Limb (tissue), 2 donors: ENCODE measurements around the gene OSBPL1A.

Experiments
- DNase-seq, 2 donors: peaks; one replicate each; pipeline ENCODE4 v3.0.0-alpha.2; 2016; ENCODE audit errors: extremely low spot score in 2 of 2

The OSBPL1A gene

DNA sequence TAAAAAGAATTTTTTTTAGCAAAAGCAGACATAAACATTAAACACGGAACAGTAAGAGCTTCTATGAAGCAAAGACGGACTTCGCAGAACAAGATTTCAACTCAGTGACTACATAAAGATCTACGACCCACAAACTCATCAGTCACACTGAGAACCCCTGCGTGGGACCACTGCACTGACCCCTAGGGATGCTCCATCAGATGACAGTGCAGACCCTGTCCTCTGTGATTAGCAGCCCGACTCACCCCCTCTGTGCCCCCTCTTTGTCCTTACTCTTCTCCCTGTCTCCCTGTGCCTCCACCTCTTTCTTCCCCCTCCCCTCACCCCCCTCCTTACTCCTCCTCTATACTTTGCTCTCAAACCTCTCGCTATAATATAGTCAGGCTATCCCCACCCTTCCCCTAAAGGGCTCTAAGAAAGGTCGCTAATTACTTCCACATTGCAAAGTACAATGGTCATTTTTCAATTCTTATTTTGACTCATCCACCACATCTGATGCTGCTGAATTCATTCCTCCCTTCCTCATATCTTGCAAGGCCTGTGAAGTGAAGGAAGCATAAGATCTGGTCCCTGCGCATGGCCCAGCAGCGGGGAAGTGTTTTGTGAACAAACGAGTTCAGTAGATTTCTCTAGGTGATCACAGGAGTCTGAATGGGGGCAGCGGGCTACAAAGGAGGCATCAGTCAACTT is 169.5 kb downstream of the OSBPL1A start:
- DNase-seq = no peak

DNA sequence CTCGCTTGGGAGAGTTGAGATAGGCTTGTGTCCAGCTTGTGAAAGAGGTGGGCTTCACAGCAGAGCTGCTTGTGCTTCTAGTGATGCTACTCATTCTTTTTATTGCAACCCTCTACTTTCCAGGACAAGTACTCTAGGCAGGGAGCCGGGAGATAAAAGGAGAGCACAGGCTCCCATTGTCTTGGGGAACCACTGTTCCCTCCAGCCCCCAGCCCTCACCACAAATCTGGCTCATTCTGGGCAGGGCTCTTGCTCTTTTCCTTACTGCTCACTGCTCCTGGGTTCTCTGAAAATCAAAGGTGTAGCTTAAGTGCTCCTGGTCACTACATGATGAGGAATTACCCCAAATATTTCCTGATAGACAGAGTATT is 177.3 kb downstream of the OSBPL1A start:
- DNase-seq = no peak

DNA sequence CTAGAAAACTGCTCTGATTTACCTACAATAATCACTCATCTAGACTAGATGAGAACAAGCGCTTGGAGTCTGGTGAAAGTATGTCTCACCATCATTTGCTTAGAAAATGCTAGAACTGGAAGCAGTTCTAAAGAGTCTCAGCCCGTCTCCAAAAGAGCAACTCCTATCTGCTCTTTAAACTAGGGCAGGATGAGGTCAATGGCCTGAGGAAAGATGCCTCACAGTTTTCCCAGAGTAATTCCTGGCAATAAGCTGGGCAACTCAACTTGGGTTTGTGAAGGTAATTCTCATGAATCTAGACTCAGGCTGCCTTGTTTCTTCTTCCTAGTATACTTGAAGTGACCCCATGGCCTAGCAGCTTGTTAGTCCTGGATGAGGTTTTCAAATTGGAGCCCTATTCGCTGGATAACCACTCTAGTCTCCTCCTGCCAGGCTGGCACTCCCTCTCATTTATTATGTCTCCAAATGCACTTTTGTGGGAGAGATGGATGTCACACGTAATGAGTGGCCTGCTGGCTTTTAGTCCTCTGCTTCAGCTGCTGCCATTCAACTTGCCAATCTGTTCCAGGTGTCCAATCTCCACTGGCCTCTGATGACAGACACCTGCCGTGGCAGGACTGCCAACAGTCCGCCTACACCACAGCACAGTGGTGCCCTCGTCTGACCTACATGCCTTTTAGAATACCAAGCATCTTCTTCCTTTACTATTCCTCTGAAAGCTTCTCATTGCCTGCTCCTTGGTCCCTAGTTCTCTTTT is 177.9 kb downstream of the OSBPL1A start:
- no peak for DNase-seq

DNA sequence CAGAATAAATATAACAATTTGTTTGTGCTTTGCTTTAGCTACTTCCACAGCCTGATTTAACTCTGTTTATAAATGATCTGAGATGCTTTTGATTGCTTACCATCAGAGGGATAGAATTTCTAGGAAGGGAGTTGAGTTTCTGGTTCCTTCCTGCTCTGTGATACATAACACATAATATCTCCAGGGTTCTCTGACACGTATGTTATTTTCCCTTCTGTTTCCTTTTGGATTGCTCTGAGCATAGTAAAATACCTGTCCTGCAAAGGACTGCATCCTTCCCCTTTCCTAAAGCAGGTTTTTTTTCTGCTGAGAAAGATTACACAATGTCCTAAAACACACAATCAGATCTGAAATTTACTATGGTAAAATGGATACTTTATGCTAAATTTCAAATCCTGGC is 182.7 kb downstream of the OSBPL1A start:
- no peak for DNase-seq

DNA sequence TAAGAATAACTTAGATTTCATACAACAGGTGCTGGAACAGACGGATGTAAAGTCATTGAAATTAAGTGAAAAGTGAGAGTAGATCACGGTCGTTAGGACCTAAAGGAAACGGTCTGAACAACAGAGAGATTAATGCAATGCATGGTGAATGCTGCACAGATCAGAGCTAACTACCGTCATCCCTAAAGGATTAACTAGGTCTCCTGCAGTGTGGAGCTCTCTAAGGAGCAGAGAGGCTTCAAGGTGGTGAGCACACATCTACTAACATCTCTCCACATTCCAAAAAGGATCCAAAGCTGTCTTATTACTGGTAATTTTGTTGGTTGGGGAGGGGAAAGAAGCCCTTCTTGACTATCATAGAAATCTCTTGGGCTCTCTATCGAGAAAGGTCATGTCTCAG is 183.5 kb downstream of the OSBPL1A start:
- DNase-seq = no peak

DNA sequence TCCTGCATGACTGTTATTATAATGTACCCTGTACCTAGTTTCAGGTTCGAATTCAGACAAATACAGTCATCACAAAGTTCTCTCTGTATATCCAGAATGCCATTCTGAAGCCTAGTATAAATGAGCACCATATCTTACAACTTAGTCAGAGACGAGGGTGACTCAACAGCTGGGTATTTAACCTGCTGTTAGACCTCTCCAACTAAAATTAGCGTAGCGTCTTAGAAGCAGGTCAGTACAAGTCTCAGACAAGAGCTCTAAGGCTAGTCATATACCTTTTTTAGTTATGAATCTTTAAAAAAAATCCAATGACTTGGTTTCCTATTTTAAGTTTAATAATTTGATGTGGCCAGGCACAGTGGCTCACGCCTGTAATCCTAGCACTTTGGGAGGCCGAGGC is 184.7 kb downstream of the OSBPL1A start:
- no peak for DNase-seq

DNA sequence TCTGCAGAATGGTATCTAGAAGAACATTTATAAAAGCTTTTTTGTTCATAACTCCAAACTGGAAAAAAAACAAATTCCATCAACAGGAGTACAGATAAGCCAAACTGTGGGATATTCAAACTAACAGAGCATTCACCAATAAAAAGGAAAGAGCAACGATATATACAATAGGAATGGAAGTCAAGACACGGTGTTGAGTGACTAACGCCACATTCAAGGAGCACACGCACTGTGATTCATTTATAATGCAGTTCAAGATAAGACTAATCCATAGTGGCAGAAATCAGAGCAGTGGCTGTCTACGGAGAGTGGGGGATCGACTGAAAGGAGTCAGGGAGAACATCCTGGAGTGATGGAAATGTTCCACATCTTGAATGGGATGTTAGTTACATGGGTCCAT is 188.1 kb downstream of the OSBPL1A start:
- DNase-seq = no peak

DNA sequence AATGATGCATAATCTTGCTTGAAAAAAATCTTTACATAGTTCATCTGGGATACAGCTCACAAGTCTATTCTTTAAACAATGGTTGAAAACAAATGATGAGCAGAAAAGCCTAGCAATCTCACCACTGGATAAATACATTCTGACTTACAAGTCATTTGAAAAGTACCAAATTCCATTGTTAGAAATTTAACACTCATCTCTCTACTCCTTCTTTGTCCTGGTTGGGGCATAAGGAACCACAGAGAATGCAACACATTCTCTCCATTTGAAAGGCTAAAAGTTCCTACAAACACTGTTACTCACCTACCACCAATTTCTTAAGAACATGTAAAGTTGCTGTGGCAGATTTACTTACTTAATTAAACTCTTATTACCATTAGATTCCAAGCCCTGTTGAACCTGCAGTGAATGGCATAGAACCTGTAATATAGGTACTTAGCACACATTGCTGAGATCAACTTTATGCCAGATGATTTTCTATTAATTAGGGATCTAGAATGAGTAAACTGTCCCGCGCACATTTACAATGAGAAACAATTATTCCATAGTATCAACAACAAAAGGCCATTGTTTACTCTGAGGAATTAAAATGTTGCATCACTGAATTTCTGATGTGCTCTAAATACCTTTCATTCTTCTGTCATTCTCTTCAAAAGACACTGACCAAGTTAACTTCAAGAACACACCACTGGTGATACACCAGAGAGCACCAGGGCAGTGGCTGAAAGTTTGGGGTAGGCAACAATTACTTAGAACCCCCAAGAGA is 189.2 kb downstream of the OSBPL1A start:
- DNase-seq = no peak

DNA sequence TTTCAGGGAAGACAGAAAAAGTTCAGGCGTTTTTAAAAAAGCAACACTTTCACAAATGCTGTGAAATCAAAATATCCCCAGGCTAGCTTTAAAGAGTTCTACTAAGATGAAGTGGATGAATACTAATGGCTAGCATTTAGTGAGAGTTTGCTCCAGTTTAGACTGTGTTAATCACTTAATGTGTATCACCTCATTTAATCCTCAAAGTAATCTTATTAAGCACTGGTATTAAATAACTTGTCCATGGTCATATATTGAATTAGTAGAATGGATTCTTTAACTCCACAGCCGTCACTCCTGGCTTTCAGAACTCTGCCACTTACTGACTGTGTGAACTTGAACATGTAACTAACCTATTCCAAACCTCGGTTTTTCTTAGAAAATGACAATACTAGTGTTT is 192.7 kb downstream of the OSBPL1A start:
- DNase-seq = no peak

DNA sequence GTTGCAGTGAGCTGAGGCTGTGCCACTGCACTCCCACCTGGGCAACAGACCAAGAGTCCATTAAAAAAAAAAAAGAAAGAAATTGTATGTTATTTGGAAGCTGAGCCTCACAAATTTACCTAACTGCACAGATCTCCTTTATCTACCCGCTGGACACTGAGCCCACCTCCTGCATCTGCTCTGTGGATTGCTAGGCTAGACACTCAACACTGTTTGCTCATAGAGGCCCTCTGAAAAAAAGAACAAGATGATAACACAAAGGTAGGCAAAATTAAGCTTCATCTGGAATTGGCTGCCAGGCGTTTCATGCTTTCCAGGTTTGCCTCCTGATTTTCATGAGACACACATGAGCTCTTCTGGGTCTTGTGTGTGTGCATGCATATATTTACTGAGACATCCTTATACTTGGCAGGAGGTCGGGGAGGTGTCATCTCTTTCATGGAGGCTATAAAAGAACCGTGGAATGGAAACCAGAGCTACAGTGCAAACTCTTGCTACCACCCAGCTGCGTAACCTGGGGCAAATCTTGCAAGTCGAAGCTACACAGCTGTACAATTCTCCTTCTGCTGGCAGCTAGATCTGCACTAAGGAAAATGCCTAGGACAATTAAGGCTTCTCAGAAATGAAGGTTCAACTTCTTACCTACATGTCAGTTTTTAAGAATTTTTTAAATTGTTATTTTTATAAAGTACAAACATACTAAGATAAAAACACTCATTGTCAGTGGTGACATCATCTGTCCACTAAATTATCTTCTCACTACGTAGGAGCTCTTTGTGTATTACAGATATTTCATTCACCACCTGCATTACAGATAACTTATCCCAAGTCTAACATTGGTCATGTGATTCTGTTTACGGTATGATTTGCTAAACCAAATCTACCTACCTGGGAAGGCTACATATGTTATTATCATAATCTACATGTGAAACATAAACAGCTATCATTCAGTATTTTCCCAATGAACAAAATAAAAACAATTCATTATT is 195.6 kb downstream of the OSBPL1A start:
- no peak for DNase-seq

DNA sequence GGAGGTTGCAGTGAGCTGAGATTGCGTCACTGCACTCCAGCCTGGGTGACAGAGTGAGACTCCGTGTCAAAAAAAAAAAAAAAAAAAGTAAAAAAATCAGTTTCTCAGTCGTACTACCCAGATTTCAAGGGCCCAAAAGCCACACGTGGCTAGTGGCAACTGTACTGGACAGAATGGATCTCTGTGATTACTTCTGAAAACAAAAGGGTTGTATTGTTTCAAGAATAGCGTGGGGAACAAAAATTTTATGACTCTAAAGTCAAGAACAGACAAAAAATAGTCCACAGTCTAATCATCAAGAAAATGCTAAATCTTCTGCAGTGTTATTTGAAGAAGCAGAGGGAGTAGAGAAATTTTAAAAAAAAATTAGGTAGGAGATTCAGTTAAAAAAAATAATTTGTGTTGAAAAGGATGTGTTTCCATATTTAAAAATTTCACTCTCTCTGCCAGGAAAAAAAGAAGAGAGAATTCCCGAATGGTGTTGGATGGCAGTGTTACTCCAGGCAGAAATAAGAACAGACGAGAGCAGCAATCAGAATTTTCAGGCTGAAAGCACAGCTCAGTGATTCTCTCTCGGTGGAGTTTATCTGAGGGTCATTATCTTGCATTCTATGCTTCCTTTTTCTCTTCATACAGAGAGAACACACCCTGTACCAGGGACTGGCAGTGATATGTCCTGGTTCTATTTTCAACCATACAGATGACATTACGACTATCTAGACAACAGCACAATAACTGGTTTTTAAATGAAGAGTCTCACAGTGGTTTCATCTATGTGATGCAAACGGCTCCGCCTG is 196.9 kb downstream of the OSBPL1A start:
- DNase-seq = no peak

DNA sequence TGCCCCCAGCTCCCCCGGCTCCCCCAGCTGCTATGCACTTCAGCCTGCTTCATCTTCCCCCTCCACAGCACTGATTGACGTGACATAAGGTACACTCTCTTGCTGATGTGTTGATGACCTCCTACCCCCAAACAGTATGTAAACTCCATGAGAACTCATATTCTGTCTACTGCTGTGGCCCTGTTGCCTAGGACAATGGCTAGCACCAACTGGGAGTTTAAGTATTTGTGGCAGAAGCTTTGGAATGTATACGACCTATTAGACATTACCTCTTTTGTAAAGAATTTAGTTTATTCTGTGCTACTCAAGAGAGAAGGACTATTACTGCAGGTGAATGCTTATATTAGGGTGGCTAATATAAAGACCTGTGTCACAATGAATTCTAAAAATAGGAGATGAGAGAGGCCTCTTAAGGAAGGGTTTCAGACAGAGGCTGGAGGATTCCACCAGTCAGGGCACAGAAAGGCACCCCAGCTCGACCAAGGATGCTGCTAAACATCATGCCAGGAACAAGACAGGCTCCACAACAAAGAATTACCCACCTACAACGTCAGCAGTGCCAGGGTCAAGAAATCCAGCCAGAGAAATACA is 198.2 kb downstream of the OSBPL1A start:
- DNase-seq = no peak

DNA sequence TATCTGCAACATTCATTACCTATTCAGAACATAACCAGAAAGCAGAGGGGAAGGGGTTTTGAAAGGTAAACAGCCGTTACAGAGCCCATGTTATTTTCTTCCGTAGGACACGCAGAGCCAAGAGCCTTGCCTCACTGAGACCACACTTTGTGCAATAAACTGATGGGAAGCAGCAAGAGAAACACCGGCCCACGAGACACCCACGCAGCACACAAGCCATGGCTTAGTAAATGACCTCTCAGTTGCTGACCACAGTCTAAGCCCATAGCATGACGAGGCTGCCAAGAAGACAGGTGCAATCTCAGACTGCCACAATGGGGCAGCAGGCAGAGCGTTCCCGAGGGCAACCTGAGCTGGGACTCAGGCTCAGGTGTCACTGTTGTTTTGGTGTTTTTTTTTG is 199.2 kb downstream of the OSBPL1A start:
- DNase-seq = no peak

DNA sequence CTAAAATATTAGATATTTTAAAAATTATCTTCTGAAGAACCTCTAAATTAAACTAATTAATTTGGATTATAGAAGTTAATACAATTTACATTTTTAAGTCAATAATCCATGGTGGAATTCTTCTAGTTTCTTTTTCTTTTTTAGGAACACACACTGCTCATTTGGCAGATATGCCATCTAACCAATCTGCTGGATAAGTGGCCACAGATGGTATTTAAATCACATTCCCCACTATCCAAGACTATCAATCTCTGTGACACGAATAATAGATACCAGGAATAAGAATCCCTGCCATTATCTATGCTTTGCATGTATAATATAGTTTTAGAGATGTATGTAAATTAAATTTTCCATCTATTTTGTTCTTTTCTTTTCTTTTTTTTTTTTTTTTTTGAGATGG is 200.2 kb downstream of the OSBPL1A start:
- no peak for DNase-seq

DNA sequence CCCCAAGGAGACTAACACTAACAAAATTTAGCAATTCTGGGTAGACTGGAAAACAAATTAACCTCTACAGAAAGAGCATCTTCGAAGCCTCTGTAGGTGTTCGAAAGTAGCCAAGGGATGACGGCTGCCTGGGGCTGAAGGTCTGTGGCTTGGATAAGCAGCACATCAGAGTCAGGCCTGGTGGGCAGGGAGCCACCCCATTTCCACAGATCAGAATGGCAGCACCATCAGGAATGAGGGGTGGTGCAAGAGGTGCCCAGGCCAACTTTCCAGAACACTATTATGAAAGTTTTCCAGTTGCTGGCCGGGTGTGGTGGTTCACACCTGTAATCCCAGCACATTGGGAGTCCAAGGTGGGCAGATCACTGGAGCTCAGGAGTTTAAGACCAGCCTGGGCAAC is 200.9 kb downstream of the OSBPL1A start:
- no peak for DNase-seq

DNA sequence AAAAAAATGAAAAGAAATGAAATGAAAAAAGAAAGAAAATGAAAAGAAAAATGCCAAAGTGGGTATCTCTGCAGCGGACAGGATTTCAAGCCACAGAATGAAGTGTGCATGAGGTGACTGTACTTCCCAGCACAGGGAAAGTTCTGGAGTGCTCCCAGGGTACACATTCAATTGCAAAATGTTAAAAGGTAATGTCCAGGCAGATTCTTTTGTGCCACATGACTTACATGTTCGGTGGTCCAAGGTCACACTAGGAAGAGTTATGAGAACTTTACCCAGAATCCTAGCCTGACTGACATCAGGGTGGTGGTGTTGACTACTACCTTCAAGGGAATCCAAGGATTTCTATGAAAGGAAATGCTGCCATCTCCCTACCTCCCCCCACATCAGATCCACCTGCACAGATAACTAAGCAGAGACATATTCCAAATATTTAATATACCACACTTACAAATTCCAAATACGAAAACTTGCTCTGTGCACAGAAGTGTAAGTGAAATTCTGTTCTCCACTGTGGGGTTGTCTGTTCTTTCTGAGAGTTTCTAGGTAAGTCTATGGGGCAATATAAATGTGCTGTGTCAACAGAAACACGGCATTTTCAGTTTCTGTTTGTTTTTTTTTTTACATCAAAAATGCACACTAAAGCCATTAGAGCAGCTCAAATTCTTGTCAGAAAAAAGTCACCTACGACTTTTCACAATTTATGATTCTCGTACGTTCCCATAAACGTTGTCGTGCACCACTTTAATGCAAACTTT is 202.1 kb downstream of the OSBPL1A start:
- DNase-seq = no peak

DNA sequence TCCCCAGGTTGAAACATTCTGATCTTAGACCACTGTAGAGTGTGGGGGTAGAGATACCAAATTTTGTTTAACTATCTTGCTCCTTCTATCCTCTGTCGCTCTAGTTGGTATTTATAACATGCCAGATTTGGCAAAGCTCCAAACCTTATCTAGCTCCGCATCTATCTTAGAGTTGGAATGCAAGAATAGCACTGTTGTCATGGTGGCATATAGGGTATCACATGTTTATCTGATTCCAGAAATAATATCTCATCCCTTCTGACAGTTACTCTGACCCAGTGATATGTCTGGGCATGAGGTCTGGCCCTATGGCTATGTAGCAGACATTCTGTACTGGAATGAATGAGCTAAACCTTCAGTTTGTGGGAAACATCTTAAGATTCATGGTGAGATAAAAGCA is 207.0 kb downstream of the OSBPL1A start:
- peak in 1 of 2 donors; percentile 12 for DNase-seq

DNA sequence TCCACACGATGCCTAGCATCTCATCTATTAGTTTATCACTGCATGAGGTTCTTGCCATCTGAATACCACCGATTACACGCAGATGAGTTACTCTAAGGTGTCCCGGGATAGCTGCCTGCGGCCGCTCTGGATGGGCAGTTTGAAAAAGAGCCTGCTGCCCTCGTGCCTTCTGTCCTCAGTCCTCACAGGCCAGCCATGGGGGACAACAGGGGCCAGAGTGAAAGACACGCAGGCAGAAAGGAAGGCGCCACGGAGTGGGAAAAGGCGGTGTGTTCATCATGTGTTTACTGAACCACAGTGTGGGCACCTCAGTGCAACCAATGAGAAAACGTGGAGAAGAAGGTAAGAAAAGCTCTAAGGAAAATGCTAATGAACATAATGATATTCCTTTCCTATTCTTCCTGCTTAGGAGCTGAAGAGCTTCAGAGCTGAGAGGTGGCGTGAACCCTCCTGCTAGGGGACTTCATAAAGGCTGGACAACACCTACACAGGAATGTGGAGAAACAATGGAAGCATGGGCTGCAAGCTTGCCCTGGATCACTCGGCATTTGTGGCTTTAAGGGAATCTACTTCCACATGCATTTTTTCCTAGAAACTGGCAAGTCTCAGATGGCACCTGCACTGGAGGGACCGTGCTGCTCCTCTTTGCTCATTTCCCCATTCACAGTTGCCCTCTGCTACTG is 207.8 kb downstream of the OSBPL1A start:
- no peak for DNase-seq

DNA sequence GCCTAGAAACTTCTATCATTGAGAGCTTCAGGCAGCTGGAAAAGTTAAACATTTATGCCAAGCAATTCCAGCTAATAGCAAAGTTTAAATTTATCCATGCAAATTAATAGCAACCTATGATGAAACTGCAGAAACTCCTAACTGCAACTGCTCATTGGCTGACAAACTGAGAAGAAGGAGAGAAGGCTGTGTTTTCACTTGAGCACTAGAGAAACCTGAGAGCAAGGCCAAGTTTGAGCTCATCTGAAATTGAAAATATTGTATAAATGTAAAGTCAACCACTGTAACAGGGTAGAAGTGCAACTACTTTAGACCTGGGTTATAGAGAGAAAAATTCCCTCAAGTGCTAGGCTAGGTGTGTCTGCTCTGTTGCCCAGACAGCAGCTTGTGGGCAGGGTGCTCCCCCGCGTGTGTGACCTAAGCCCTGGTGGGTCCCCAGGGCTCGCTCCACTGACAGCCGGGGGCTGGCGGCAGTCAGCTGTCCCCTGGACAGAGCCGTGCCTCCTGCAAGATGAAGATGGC is 208.6 kb downstream of the OSBPL1A start:
- peak in 1 of 2 donors; percentile 18 for DNase-seq
